Glomerular endothelial cell (primary cell): ENCODE results near the gene ACTL10. TPM values are rescaled to one million over a fixed set of nuclear protein-coding genes. Genes with fewer than 3 reads are reported as not detected.

Experiments
- DNase-seq: peaks from one replicate; pipeline ENCODE4 v3.0.0-alpha.2; 2011; ENCODE audit warnings: low read depth, low spot score; ENCODE audit errors: extremely low read depth
- total RNA-seq: library from RNA; depleted of rRNA; stranded (reverse); fragments of >200 nt; gene quantifications from 2 replicates; pipeline ENCODE4 v1.2.3, GENCODE V29; 2015

Gene ACTL10
- total RNA-seq, 1 donor from 2014 or later, result 1.4 TPM

DNA sequence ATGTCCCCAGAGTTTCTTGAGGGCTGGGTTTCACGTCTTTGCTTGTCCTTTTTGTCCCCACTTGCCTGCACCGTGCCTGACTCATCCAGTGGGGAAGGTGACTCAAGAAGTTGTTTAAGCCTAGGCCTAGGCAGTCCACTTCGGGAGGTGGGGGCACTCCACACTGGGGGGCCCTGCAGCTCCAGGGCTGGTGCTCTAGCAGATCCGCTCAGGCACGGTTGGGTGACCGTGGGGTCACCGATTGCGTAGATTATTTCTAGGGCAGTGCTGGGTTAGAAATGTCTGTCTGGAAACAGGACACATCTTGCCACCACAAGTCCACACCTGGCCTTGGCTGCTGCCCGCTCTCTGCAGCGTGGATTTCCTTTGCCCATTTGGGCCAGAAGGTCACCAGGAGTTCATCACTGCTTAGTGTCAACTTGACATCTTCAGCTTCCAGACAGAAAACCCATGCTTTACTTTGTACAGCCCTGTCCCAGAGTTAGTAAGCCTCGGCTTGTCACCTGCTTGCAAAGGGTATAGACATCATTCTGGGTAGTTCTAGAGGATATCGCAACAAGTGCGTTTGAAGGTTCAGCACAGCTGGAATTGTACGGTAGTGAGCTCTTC, 18.2 kb upstream of the ACTL10 start:
- DNase-seq, result no peak

- no peak for DNase-seq
Measured at GRCh38 chr20:33649201-33649681, 17.5 kb upstream of the ACTL10 start.

DNA sequence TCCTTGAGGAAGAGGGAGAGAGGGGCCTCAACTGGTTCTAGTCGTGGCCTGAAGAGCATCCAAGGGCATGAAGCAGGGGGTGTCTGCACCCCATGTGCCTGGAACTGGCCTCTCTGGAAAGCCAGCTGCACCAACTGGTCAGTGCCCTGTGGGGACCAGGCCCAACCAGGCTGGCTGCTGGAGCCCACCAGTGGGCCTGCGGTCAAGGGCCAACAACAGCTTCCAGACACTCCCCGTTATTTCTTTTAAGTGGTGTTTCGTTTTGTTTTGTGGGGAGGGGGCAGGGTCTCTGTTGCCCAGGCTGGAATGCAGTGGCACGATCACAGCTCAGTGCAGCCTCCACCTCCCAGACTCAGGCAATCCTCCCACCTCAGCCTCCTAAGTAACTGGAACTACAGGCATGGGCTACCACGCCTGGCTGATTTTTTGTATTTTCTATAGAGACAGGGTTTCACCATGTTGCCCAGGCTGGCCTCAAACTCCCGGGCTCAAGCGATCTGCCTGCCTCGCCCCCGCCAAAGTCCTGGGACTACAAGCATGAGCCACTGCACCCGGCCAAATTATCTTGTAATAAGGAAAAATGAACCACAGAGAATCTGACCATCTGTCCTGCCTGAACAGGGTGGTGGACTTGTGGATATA, 16.5 kb upstream of the ACTL10 start:
- DNase-seq, result no peak

- no peak for DNase-seq
Measured at GRCh38 chr20:33650753-33651561, 15.8 kb upstream of the ACTL10 start.

DNA sequence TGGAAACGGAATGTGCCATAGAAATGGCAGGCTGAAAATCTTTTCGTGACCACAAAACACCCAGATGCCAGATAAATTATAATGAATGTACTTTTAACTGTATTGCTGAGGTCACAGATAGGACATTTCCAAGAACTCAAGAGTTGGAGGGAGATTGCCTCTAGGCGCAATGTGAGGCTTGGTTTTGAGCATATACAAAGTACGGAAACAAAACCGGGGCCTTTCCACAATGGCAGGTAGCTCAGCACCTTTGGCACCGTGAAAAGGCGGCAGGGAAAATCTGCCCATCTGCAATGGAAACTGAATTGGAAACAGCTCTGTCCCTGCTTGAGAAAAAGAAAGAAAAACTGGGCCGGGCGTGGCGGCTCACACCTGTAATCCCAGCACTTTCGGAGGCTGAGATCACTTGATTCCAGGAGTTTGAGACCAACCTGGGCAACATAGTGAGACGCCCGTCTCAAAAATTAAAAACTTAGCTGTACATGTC, 15.1 kb upstream of the ACTL10 start:
- DNase-seq, result no peak

GRCh38 chr20:33653218-33653899, 13.4 kb upstream of the ACTL10 start:
- no peak for DNase-seq

- no peak for DNase-seq
Measured at GRCh38 chr20:33653900-33654596, 12.7 kb upstream of the ACTL10 start.

DNA sequence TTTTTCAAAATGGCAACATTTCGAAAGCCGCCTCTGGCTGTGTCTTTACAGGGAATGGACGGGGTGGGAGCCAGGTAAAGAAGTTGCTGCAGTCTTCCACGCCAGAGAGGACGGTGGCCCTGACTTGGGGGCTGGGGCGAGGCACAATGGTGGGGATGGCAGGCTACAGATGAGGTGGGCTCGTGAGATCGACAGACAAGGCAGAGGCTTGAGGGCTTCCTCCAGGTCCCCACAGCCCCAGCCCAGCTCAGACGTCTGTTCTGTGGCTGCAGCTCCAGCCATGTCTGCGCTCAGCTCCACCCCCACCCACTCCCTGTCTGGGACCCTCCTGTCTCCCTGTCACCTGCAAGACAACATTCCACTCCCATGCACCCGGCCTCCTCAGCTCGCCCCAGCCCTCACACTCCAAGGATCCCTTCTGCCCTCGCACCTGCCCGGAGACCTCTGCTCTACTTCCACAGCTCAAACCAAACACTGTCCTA, 12.0 kb upstream of the ACTL10 start:
- no peak for DNase-seq

DNA sequence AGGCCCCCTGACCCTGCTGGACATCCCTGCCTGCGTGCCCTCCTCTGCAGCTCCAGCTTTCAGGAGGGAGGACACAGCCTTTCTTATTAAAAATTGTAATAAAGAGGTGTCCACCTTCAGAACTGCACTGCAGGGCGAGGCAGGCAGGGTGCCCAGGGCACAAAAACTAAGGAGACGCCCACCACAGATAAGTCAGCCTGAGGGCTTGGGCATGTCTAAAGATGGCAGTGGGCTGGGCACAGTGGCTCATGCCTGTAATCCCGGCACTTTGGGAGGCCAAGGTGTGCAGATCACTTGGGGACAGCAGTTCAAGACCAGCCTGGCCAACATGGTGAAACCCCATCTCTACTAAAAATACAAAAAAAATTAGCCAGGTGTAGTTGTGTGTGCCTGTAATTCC, 11.6 kb upstream of the ACTL10 start:
- DNase-seq, result no peak

- no peak for DNase-seq
Measured at GRCh38 chr20:33656010-33656782, 10.5 kb upstream of the ACTL10 start.

DNA sequence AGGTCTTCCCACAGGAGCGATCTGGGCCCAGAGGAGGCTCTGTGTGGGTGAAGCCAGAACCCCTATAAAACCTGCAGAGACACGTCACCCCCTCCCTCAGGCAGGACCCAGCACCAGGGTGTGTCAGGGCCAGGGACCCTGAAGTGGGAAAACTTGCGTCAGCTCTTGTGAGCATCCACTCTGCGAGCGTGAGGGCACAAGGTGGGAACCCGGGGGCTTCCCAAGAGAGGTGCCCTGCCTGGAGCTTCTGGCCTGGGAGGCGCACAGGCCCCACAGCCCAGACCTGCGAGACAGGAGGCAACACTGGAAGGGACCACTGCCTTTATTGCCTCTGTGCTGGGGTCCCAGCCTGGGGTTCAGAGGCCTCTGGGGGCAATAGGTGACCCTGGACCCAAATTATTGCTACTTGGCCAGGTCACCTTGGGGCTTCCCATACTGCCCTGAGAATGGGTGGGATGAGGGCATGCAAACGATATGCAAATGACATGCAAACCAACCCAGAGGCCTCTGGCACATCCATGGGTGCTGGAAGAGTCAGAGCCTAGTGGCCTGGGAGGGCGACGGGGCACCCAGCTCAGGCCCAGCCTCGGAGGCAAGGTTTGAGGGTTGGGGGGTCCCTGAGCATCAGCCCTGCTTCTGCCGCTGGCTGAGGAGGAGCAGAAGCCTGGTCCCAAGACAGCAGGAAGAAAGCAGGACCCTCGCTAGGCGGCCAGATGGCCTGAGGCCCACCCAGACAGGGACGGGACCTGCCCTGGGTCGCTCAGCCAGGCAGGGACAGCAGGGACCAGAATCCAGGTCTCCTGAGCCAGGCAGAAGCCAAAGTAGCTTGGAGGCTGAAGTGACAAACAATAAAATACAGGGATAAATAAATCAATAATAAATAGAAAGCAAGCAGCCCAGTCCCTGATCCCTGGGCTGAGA, 9.7 kb upstream of the ACTL10 start:
- no peak for DNase-seq

DNA sequence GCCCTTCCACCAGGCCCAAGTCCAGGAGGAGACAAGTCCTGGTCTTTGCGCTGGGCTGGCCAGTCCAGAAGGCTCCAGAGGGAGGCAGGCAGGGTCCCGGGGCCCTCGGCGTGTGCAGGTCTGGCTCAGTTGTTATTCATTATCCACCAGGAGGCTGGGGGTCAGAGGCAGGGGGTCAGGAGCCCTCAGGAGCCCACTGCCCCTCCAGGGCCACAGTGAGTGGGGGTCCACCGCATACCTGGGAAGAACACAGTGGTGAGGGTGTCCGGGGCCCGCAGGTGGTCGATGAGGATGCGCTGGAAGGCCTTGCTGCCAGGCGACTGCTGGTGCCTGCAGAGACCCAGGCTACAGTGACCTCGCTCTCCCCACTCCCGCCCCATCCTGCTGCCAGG, 9.0 kb upstream of the ACTL10 start:
- DNase-seq, result no peak

DNA sequence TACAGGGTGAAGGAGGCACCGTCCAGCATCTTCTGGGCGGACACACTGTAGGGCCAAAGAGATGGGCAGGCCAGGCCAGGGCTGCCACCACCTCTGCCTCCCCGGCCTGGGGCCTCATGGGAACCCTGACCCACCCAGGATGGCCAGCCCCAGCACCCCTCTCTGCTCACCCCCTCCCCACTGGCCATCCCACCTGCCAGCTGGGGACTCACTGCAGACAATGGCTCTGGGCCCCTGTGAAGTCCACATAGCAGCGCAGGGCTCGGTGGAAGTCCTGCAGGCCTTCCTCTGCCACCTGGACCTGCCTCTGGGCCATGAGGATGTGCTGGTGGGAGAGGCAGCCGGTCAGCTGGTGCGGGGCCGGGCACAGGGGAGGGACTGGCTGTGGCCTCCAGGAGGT, 8.2 kb upstream of the ACTL10 start:
- DNase-seq, result no peak

- DNase-seq, result no peak
Measured at GRCh38 chr20:33658929-33659328, 7.8 kb upstream of the ACTL10 start.

DNA sequence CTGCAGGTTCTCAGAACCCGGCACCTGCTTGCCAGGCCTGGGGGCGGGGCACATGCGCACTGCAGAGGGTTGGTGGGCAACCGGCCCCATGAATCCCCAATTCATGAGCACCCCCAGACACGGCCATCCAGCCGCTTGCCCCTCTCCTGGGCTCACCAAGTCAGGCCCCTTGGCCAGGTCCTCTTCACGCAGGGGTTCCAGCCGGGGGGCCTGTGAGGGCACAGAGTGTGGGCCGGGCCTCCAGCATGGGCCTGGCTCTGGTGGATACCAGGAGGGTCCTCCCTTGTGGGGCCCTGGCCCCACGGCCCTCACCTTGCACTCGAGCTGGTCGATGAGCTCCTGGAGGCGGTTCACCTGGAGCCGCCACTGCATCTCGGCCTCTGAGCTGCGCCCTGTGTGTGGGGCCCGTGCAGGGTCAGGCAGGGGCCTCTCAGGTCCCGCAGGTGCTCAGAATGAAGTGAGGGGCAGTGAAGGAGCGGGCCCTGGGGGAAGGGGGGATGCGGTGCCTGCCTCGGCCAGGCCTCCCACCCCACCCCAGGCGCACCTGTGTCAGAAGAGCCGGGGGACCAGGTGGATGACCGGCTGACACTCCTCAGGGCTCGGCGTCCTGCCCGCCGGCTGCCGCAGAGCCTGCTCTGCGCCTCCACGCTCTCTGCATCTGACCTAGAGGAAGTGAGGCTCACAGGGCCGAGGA, 7.3 kb upstream of the ACTL10 start:
- no peak for DNase-seq

DNA sequence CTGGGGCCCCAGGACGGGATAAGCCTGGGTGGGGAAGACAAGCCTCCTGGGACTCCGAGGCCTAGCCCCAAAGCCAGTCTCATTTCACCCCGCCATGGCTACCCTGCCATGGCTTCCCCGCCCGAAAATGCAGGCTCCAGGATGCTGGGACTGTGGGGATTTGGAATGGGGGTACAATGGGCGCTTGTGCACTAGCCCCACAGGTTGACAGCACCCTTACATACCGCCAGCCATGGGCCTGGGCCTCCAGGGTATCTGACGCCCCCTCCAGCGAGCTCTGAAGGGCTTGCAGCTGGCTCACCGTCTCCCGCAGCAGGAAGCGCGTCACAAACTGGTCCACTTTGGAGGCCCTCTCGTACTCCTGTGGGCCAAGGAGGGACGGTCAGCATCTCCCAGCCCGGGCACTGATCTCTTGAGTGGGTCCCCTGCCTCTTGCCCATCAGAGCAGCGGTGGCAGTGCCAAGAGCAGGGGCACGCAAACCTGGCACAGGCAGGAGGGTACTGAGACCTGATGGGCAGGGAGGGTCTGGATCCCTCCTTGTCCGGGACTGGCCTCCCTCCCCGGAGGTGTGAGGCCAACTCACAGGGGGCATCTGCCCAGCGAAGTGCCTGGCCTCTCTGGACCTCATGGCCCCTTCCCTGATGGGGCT, 6.6 kb upstream of the ACTL10 start:
- DNase-seq, result no peak

- DNase-seq, result no peak
Measured at GRCh38 chr20:33660685-33661058, 6.1 kb upstream of the ACTL10 start.

- no peak for DNase-seq
Measured at GRCh38 chr20:33662172-33662571, 4.6 kb upstream of the ACTL10 start, which contains the start of gene C20orf144. C20orf144 (plus strand) TSS chr20:33662327; CDS start chr20:33662346, 19 bp downstream.
